ENCODE measurements around the gene RING1. TPM values are rescaled to one million over a fixed set of nuclear protein-coding genes. Genes with fewer than 3 reads are reported as not detected.

Gene RING1
- total RNA-seq, 2 experiments from 2014 or later = 35.3 to 35.8 TPM

GRCh38 chr6:33252759-33253158 lies 44.5 kb downstream of the RING1 start:
- Mint-ChIP-seq H3K9me3 (no peaks in the 10 kb centered on the region), H3K27ac (peak overlapping the region; percentile 10)

GRCh38 chr6:33254591-33254990 lies 46.3 kb downstream of the RING1 start:
- H3K9me3 Mint-ChIP-seq = no peaks in the 10 kb centered on the region
- no peak overlapping the region for H3K27ac Mint-ChIP-seq
- no peak overlapping the region for H3K4me3 Mint-ChIP-seq
- no peak for DNase-seq
- H3K4me1 Mint-ChIP-seq = peaks cover 25% of the 10 kb centered on the region
- peaks cover 26% of the 10 kb centered on the region for H3K36me3 Mint-ChIP-seq
- H3K27me3 Mint-ChIP-seq = no peaks in the 10 kb centered on the region

More at GRCh38 chr6:33252759-33253158, 44.5 kb downstream of the RING1 start:
- H3K4me3 Mint-ChIP-seq = no peak overlapping the region
- H3K36me3 Mint-ChIP-seq = peaks cover 24% of the 10 kb centered on the region
- DNase-seq = no peak
- H3K4me1 Mint-ChIP-seq = peaks cover 35% of the 10 kb centered on the region
- no peaks in the 10 kb centered on the region for H3K27me3 Mint-ChIP-seq

DNA sequence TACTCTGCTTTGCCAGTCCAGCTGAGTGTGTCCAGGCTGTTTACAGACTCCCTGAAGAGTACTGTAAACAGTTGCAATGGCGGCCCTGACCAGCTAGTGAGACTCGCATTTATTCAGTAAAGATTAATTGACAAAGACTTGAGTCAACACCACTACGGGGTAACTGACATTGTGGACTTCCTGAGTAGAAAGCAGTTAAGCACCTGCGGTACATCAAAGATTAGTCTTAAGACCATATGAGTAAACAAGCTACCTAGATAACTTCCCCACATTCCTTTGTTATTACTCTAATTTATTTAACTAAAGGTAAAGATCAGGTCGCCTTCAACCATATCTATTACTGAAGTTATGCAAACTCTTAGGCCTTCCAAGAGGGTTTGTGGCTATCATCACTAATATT lies 50.7 kb downstream of the RING1 start:
- H3K27me3 Mint-ChIP-seq = no peaks in the 10 kb centered on the region
- H3K4me1 Mint-ChIP-seq = no peaks in the 10 kb centered on the region
- H3K36me3 Mint-ChIP-seq = peaks cover 19% of the 10 kb centered on the region
- no peak for DNase-seq
- H3K27ac Mint-ChIP-seq = no peak overlapping the region
- no peak overlapping the region for H3K4me3 Mint-ChIP-seq
- H3K9me3 Mint-ChIP-seq = no peaks in the 10 kb centered on the region

Other genes starting within 250 kb of the RING1 start
- 100 to 1,000 TPM; 298 to 335 TPM for gene BRD2, start 239.9 kb upstream of the RING1 start, total RNA-seq
- 1 to 10 TPM; 9.8 to 9.9 TPM for gene HLA-DOA, start 198.9 kb upstream of the RING1 start, total RNA-seq
- 10 to 100 TPM; 14.7 to 16.3 TPM for gene HLA-DPA1, start 134.9 kb upstream of the RING1 start, total RNA-seq
- gene HLA-DPB1, start 132.5 kb upstream of the RING1 start, total RNA-seq = 1 to 10 TPM; 8.2 to 9.3 TPM
- 1 to 10 TPM; 1.0 to 1.1 TPM for gene COL11A2, start 16.0 kb upstream of the RING1 start, total RNA-seq
- 10 to 100 TPM; 40.4 to 42.1 TPM for gene RXRB, start 7.8 kb upstream of the RING1 start, total RNA-seq
- gene SLC39A7, start 7.6 kb upstream of the RING1 start, total RNA-seq = 10 to 100 TPM; 51.0 to 55.6 TPM
- 10 to 100 TPM; 31.1 to 32.6 TPM for gene HSD17B8, start 3.8 kb upstream of the RING1 start, total RNA-seq
- gene VPS52, start 63.4 kb downstream of the RING1 start, total RNA-seq = 10 to 100 TPM; 43.4 to 44.6 TPM
- gene RPS18, start 63.6 kb downstream of the RING1 start, total RNA-seq = 1,000 to 10,000 TPM; 3,940 to 3,999 TPM
- 1 to 10 TPM; 1.8 to 2.1 TPM for gene B3GALT4, start 68.6 kb downstream of the RING1 start, total RNA-seq
- gene WDR46, start 80.7 kb downstream of the RING1 start, total RNA-seq = 100 to 1,000 TPM; 105 to 107 TPM
- 100 to 1,000 TPM; 106 to 107 TPM for gene PFDN6, start 81.1 kb downstream of the RING1 start, total RNA-seq
- 10 to 100 TPM; 15.0 to 17.7 TPM for gene RGL2, start 90.4 kb downstream of the RING1 start, total RNA-seq
- gene TAPBP, start 105.6 kb downstream of the RING1 start, total RNA-seq = 100 to 1,000 TPM; 201 to 204 TPM
- 1 to 10 TPM; 4.5 to 4.6 TPM for gene ZBTB22, start 109.2 kb downstream of the RING1 start, total RNA-seq
- gene DAXX, start 114.5 kb downstream of the RING1 start, total RNA-seq = 10 to 100 TPM; 84.8 to 94.3 TPM
- 10 to 100 TPM; 74.1 to 76.9 TPM for gene KIFC1, start 183.3 kb downstream of the RING1 start, total RNA-seq
- gene PHF1, start 202.5 kb downstream of the RING1 start, total RNA-seq = 10 to 100 TPM; 23.5 to 26.0 TPM
- gene CUTA, start 209.6 kb downstream of the RING1 start, total RNA-seq = 100 to 1,000 TPM; 125 to 126 TPM
- gene SYNGAP1, start 211.6 kb downstream of the RING1 start, total RNA-seq = 10 to 100 TPM; 26.4 to 29.3 TPM
- 10 to 100 TPM; 11.3 to 11.7 TPM for gene ZBTB9, start 246.1 kb downstream of the RING1 start, total RNA-seq